A549 (cell line): ENCODE results near the gene KCND3. TPM values are rescaled to one million over a fixed set of nuclear protein-coding genes. Genes with fewer than 3 reads are reported as not detected.

Experiments
- ATAC-seq, 2 experiments: fragments of 200-7000 bp in 1 of 2; fragments of >200 bp in 1 of 2; cut with Nextera tagmentation in 1 of 2; cut with Tn5 transposase in 1 of 2; 3 replicates each; pipeline versions ENCODE4 v1.8.0 to v1.9.1; 2018 to 2020; ENCODE audit warnings: mild to moderate bottlenecking in 1 of 2, moderate library complexity in 1 of 2
- CTCF ChIA-PET: fragments of 300-600 bp; sonication (Branson Sonifier 250); formaldehyde crosslinking; extraction: SDS; loops from one replicate; lab custom pipeline; 2021; ENCODE audit warnings: antibody characterized with exemption, inconsistent platforms; lab: Yijun Ruan, JAX
- POLR2A ChIA-PET: fragments of 350-600 bp; formaldehyde crosslinking; extraction: SDS; loops from one replicate; lab custom pipeline; 2021; ENCODE audit warnings: antibody characterized with exemption, inconsistent platforms; lab: Yijun Ruan, JAX
- DNase-seq, 2 experiments: peaks; one replicate each; pipeline versions ENCODE4 v3.0.0 to v3.0.0-alpha.2; 2011 to 2016; ENCODE audit warnings: low read depth in 1 of 2, low spot score in 1 of 2
- FAIRE-seq: peaks from 2 replicates; lab custom pipeline; 2011; peaks lifted over from hg19 to GRCh38; lab: Jason Lieb, UNC
- H3K27ac ChIP-seq, 2 experiments: fragments of >200 bp; sonication (Bioruptor Twin); formaldehyde crosslinking; 3 replicates each; pipeline ENCODE4 v1.5.1; 2016 to 2017
- H3K4me1 ChIP-seq: fragments of >200 bp; sonication (Bioruptor Twin); formaldehyde crosslinking; 3 replicates; pipeline ENCODE4 v1.6.1; 2016
- H3K4me2 ChIP-seq: fragments of >200 bp; sonication (Bioruptor Twin); formaldehyde crosslinking; 3 replicates; pipeline ENCODE4 v1.6.1; 2016
- H3K4me3 ChIP-seq: fragments of >200 bp; sonication (Bioruptor Twin); formaldehyde crosslinking; 3 replicates; pipeline ENCODE4 v1.5.1; 2016
- H3K9me3 ChIP-seq: fragments of >200 bp; sonication (Bioruptor Twin); formaldehyde crosslinking; 3 replicates; pipeline ENCODE4 v1.6.1; 2016
- ATOH8 ChIP-seq: fragments of 250-450 bp; sonication (Bioruptor Pico); IDR thresholded peaks from 2 replicates; pipeline ENCODE4 v1.5.0; 2020; ENCODE audit warnings: low read depth, mild to moderate bottlenecking, moderate library complexity
- CBX2 ChIP-seq: fragments of 200-600 bp; sonication (generic); IDR thresholded peaks from 2 replicates; pipeline ENCODE4 v1.6.1; 2016; ENCODE audit warnings: low read depth, mild to moderate bottlenecking, borderline replicate concordance
- CEBPB ChIP-seq, 2 experiments: fragments of >200 bp in 1 of 2; sonication (Bioruptor Twin) in 1 of 2; formaldehyde crosslinking in 1 of 2; IDR thresholded peaks; 2 replicates each; pipeline ENCODE4 v1.6.1; 2012 to 2016
- CTCF ChIP-seq: fragments of >200 bp; sonication (Bioruptor Twin); formaldehyde crosslinking; IDR thresholded peaks from 3 replicates; pipeline ENCODE4 v1.5.1; 2016
- E2F6 ChIP-seq: IDR thresholded peaks from 2 replicates; pipeline ENCODE4 v1.6.1; 2012; ENCODE audit warnings: low read depth, borderline replicate concordance
- EHMT2 ChIP-seq: fragments of 200-600 bp; sonication (generic); IDR thresholded peaks from 2 replicates; pipeline ENCODE4 v1.6.1; 2016; ENCODE audit warnings: antibody characterized with exemption, low read depth, mild to moderate bottlenecking, moderate library complexity
- ELK1 ChIP-seq: fragments of 150-350 bp; IDR thresholded peaks from 2 replicates; pipeline ENCODE4 v1.6.1; 2014; ENCODE audit warnings: low read depth, mild to moderate bottlenecking, low read length
- FOSL2 ChIP-seq, 2 experiments: fragments of 450-650 bp in 1 of 2; fragments of >200 bp in 1 of 2; sonication (Bioruptor Twin) in 1 of 2; formaldehyde crosslinking; IDR thresholded peaks; 2 replicates each; pipeline versions ENCODE4 v1.5.0 to v1.6.1; 2016 to 2020; ENCODE audit warnings: mild to moderate bottlenecking in 1 of 2, moderate library complexity in 1 of 2
- GATA3 ChIP-seq: IDR thresholded peaks from 2 replicates; pipeline ENCODE4 v1.6.1; 2012; ENCODE audit warnings: borderline replicate concordance
- JUN ChIP-seq, 2 experiments: fragments of >200 bp; sonication (Bioruptor Twin); formaldehyde crosslinking; IDR thresholded peaks; 2 replicates in 1 of 2; 3 replicates in 1 of 2; pipeline ENCODE4 v1.6.1; 2016 to 2017
- KDM5A ChIP-seq: fragments of 200-600 bp; sonication (generic); IDR thresholded peaks from 2 replicates; pipeline ENCODE4 v1.6.1; 2016; ENCODE audit warnings: antibody characterized with exemption, mild to moderate bottlenecking
- MAFK ChIP-seq: fragments of 450-650 bp; IDR thresholded peaks from 2 replicates; pipeline ENCODE4 v1.6.1; 2014; ENCODE audit not compliant: partially characterized antibody
- NFE2L2 ChIP-seq: fragments of 150-350 bp; conservative IDR thresholded peaks from 2 replicates; pipeline ENCODE4 v1.6.1; 2014; ENCODE audit warnings: low read length
- NPAS2 ChIP-seq: fragments of 250-450 bp; sonication (Bioruptor Pico); IDR thresholded peaks from 2 replicates; pipeline ENCODE4 v1.8.0; 2022; ENCODE audit warnings: mild to moderate bottlenecking, moderate library complexity, borderline replicate concordance
- RARB ChIP-seq: fragments of 250-450 bp; sonication (Bioruptor Pico); IDR thresholded peaks from 2 replicates; pipeline ENCODE4 v1.8.0; 2021; ENCODE audit warnings: mild to moderate bottlenecking, moderate library complexity
- RCOR1 ChIP-seq: fragments of 150-350 bp; IDR thresholded peaks from 2 replicates; pipeline ENCODE4 v1.6.1; 2014; ENCODE audit warnings: antibody characterized with exemption, low read length, low read depth
- SREBF2 ChIP-seq: fragments of 450-650 bp; IDR thresholded peaks from 2 replicates; pipeline ENCODE4 v1.6.1; 2014; ENCODE audit warnings: mild to moderate bottlenecking, moderate library complexity
- USF2 ChIP-seq: fragments of 450-650 bp; IDR thresholded peaks from 2 replicates; pipeline ENCODE4 v1.6.1; 2014; ENCODE audit warnings: antibody characterized with exemption
- ZSCAN20 ChIP-seq: fragments of 250-450 bp; sonication (Bioruptor Pico); IDR thresholded peaks from 2 replicates; pipeline ENCODE4 v1.8.0; 2022; ENCODE audit warnings: mild to moderate bottlenecking, moderate library complexity
- WGBS: methylation state at CpG from one replicate; pipeline ENCODE4 v1.1.6; 2017; ENCODE audit errors: missing lambda C conversion rate; 5-methylcytosine and 5-hydroxymethylcytosine counted together
- polyA plus RNA-seq, 4 experiments: library from polyadenylated mRNA; depleted of rRNA in 3 of 4; stranded (reverse); fragments of >200 nt; fragmentation: RNase III in 1 of 4; extraction: RNeasy Plus Mini Kit Qiagen cat#74134 plus additional on column Dnase treatment in 1 of 4; gene quantifications; 2 replicates in 3 of 4; 3 replicates in 1 of 4; pipeline ENCODE4 v1.2.3, GENCODE V29; 2011 to 2017
- TF ChIP-seq, protein P1 (sequence below): fragments of >200 bp; sonication (Bioruptor Twin); formaldehyde crosslinking; IDR thresholded peaks from 3 replicates; pipeline ENCODE4 v1.6.1; 2016
- TF ChIP-seq, protein P2 (sequence below): IDR thresholded peaks from 2 replicates; pipeline ENCODE4 v1.6.1; 2012

Gene KCND3
- polyA plus RNA-seq, 2 of the 4 experiments (the other 2 are of a cell fraction): not detected

DNA sequence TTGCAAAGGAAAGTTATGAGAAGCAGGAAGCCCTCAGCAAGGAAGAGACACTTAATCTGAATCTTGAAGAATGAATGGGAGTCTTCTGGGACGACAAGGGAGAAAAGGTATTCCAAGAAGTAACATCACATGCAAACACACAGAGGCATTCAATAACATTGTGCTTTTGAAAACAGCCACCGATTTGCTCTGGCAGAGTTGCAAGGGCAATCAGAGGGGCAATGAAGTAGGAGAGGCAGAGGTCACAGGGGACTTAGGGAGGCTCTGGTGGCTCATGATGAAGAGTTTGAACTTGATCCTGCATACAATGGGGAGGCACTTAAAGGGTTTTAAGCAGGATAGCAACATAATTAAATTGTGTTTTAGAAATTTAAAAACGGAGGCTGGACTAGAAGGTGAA, 126.1 kb downstream of the KCND3 start:
- TF ChIP-seq ZSCAN20 (CRISPR knock-in tag) (no peak), FOSL2 (IDR thresholded peaks at IDR 0.05) (no peak), FOSL2 (CRISPR knock-in tag; IDR thresholded peaks at IDR 0.05) (no peak), RCOR1 (no peak), GATA3 (no peak), EHMT2 (no peak), JUN (IDR thresholded peaks at IDR 0.05) (no peak), ELK1 (no peak), ATOH8 (CRISPR knock-in tag) (no peak), NPAS2 (CRISPR knock-in tag) (no peak)
- TF ChIP-seq, protein P1, sequence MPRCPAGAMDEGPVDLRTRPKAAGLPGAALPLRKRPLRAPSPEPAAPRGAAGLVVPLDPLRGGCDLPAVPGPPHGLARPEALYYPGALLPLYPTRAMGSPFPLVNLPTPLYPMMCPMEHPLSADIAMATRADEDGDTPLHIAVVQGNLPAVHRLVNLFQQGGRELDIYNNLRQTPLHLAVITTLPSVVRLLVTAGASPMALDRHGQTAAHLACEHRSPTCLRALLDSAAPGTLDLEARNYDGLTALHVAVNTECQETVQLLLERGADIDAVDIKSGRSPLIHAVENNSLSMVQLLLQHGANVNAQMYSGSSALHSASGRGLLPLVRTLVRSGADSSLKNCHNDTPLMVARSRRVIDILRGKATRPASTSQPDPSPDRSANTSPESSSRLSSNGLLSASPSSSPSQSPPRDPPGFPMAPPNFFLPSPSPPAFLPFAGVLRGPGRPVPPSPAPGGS: no peak
- ChIA-PET CTCF (no interaction called here), POLR2A (no interaction called here)
- Histone ChIP-seq H3K27ac (no peak overlapping the region), H3K9me3 (no peaks in the 10 kb centered on the region), H3K4me2 (no peak overlapping the region), H3K4me3 (no peak overlapping the region), H3K4me1 (no peaks in the 10 kb centered on the region)
- DNase-seq (no peak), ATAC-seq (no peak), FAIRE-seq (no peak)
- WGBS: 0% methylated on average over 3 of the region's 3 CpGs

DNA sequence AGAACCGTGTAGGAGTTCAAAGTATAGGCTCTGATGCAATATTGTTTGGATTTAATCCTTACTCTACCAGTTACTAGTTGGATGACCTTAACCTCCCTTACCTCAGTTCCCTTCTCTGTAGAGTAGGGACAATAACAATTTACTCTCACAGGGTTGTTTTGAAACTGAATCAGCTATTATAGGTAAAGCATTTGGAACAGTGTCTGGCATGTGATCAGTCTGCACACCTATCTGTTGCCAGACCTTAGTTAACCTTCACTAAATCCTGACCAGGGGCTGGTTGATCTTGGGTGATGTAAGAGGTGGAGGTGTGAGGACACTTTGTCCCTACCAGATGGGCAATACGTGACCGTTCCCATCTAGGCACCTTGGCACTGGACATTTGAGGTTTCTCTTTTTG, 126.9 kb downstream of the KCND3 start:
- WGBS: 0% methylated on average over 3 of the region's 3 CpGs
- CTCF ChIA-PET: no interaction called here
- no peak for FAIRE-seq

GRCh38 chr1:111861523-111861922, 127.9 kb downstream of the KCND3 start:
- DNase-seq: no peak
- CTCF ChIA-PET: no interaction called here
- H3K4me3 ChIP-seq: no peak overlapping the region
- TF ChIP-seq CBX2 (no peak), CEBPB (IDR thresholded peaks at IDR 0.05) (no peak), KDM5A (no peak)
- TF ChIP-seq, protein P2, sequence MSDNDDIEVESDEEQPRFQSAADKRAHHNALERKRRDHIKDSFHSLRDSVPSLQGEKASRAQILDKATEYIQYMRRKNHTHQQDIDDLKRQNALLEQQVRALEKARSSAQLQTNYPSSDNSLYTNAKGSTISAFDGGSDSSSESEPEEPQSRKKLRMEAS: no peak
- no peak overlapping the region for H3K4me2 ChIP-seq
- H3K9me3 ChIP-seq: no peaks in the 10 kb centered on the region
- FAIRE-seq: no peak
- POLR2A ChIA-PET: no interaction called here
- WGBS: 71% methylated on average over 6 of the region's 6 CpGs
- ATAC-seq: no peak
- H3K27ac ChIP-seq: no peak overlapping the region
- no peaks in the 10 kb centered on the region for H3K4me1 ChIP-seq

More for the DNA sequence above, 126.9 kb downstream of the KCND3 start:
- TF ChIP-seq E2F6: no peak
- TF ChIP-seq CEBPB (IDR thresholded peaks at IDR 0.05): no peak
- H3K4me3 ChIP-seq: no peak overlapping the region
- POLR2A ChIA-PET: no interaction called here
- H3K9me3 ChIP-seq: no peaks in the 10 kb centered on the region
- DNase-seq (no peak), ATAC-seq (no peak)
- H3K4me1 ChIP-seq: no peaks in the 10 kb centered on the region
- H3K4me2 ChIP-seq: no peak overlapping the region
- no peak overlapping the region for H3K27ac ChIP-seq

DNA sequence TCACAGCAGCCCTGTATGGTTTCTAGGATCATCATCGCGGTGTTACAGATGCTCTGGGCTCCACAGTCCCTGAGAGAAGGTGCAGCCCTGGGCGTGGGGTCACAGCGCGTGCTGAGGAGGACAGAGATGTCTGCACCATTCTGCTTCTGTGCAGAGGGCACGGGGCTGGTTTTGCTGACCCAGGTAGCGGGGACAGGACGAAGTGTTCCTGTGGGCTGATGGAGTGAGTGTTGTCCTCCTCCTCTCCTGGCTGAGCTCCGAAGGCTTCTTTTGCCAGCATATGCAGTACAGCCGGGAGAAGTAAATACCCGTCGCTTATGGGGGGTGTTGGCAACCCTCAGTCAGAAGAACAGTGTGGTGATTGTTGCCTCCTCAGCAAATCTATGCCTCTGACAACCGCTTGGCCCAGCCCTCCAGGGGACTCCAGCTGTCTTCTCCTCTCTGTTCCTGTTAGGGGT, 132.2 kb downstream of the KCND3 start:
- ATAC-seq (no peak), DNase-seq (no peak), FAIRE-seq (no peak)
- CTCF ChIA-PET: no interaction called here
- Histone ChIP-seq H3K4me2 (no peak overlapping the region), H3K27ac (no peak overlapping the region), H3K9me3 (no peaks in the 10 kb centered on the region), H3K4me3 (no peak overlapping the region), H3K4me1 (no peaks in the 10 kb centered on the region)
- 42% methylated on average over 6 of the region's 13 CpGs for WGBS
- TF ChIP-seq NFE2L2 (no peak), RARB (CRISPR knock-in tag) (no peak), MAFK (no peak), KDM5A (no peak), GATA3 (no peak), USF2 (no peak), CTCF (no peak), ZSCAN20 (CRISPR knock-in tag) (no peak), CEBPB (IDR thresholded peaks at IDR 0.05) (no peak), SREBF2 (no peak)
- POLR2A ChIA-PET: no interaction called here
